ENCODE measurements around the gene EDAR.

EDAR gene

DNA sequence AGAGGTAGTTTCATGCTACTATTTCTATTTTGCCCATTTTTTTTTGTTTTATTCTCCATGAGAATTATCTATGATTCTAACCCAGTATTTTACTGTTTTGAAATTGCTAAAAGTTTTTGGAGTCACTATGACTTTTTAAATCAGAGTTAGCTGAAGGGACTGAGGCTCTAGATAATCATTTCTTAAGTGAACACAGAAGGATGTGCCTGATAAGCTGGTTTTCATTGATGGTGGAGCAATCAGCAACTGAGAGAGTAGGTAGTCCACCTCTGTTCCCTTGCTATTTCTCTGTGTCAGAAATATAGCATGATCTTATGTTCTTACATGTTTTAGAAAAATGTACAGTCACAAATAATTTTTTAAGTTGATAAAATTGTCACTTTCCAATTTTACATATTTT, 143.1 kb downstream of the EDAR start:
- Histone ChIP-seq H3K4me1 (no peaks in the 10 kb centered on the region), H3K4me3 (ENCODE audit: low read depth, low read length) (no peak overlapping the region), H3K27me3 (ENCODE audit: control insufficient read depth, insufficient read depth, low read length) (no peaks in the 10 kb centered on the region), H2AFZ (no peak overlapping the region), H3K79me2 (no peaks in the 10 kb centered on the region), H3K27ac (no peak overlapping the region), H3K9ac (no peak overlapping the region), H3K36me3 (ENCODE audit: control insufficient read depth, insufficient read depth, low read length) (no peaks in the 10 kb centered on the region), H3K9me3 (ENCODE audit: control insufficient read depth, low read length) (no peaks in the 10 kb centered on the region), H3K4me2 (ENCODE audit: low read length) (no peak overlapping the region)
- TF ChIP-seq, protein P1, sequence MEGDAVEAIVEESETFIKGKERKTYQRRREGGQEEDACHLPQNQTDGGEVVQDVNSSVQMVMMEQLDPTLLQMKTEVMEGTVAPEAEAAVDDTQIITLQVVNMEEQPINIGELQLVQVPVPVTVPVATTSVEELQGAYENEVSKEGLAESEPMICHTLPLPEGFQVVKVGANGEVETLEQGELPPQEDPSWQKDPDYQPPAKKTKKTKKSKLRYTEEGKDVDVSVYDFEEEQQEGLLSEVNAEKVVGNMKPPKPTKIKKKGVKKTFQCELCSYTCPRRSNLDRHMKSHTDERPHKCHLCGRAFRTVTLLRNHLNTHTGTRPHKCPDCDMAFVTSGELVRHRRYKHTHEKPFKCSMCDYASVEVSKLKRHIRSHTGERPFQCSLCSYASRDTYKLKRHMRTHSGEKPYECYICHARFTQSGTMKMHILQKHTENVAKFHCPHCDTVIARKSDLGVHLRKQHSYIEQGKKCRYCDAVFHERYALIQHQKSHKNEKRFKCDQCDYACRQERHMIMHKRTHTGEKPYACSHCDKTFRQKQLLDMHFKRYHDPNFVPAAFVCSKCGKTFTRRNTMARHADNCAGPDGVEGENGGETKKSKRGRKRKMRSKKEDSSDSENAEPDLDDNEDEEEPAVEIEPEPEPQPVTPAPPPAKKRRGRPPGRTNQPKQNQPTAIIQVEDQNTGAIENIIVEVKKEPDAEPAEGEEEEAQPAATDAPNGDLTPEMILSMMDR (IDR thresholded peaks at IDR 0.05), result no peak

All from parathyroid adenoma (tissue), 2 donors.